ENCODE data around the gene TMEM132A.

DNA sequence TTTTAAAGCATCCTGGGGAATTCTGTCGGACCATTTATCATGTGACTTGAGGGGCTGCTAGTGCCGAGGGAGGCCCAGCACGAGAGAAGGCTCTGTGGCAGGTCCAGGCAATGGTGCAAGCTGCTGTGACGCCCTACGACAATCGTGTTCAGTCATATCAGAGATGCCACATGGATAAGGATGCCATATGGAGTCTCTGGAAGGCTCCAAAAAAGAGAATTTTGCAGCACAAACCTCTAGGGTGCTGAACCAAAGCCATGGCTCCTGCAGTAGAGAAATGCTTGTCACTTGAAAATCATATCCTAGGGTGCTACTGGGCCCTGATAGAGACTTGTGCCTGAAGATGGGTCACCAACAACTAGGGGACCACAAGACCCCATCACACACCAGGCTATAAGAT lies 40.5 kb downstream of the TMEM132A start:
- TF ChIP-seq, protein P1, sequence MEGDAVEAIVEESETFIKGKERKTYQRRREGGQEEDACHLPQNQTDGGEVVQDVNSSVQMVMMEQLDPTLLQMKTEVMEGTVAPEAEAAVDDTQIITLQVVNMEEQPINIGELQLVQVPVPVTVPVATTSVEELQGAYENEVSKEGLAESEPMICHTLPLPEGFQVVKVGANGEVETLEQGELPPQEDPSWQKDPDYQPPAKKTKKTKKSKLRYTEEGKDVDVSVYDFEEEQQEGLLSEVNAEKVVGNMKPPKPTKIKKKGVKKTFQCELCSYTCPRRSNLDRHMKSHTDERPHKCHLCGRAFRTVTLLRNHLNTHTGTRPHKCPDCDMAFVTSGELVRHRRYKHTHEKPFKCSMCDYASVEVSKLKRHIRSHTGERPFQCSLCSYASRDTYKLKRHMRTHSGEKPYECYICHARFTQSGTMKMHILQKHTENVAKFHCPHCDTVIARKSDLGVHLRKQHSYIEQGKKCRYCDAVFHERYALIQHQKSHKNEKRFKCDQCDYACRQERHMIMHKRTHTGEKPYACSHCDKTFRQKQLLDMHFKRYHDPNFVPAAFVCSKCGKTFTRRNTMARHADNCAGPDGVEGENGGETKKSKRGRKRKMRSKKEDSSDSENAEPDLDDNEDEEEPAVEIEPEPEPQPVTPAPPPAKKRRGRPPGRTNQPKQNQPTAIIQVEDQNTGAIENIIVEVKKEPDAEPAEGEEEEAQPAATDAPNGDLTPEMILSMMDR (IDR thresholded peaks at IDR 0.05) = no peak
- TF ChIP-seq, protein P2, sequence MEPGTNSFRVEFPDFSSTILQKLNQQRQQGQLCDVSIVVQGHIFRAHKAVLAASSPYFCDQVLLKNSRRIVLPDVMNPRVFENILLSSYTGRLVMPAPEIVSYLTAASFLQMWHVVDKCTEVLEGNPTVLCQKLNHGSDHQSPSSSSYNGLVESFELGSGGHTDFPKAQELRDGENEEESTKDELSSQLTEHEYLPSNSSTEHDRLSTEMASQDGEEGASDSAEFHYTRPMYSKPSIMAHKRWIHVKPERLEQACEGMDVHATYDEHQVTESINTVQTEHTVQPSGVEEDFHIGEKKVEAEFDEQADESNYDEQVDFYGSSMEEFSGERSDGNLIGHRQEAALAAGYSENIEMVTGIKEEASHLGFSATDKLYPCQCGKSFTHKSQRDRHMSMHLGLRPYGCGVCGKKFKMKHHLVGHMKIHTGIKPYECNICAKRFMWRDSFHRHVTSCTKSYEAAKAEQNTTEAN (CRISPR knock-in tag; IDR thresholded peaks at IDR 0.05) = no peak
- TF ChIP-seq CBFB (CRISPR knock-in tag; IDR thresholded peaks at IDR 0.05; ENCODE audit: low read depth) (no peak), ETV6 (CRISPR knock-in tag; IDR thresholded peaks at IDR 0.05) (no peak)
- TF ChIP-seq, protein P3, sequence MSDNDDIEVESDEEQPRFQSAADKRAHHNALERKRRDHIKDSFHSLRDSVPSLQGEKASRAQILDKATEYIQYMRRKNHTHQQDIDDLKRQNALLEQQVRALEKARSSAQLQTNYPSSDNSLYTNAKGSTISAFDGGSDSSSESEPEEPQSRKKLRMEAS (CRISPR knock-in tag; IDR thresholded peaks at IDR 0.05) = no peak
